GM19372 (cell line): ENCODE data around the gene SPINT3.

Experiments used
- ATAC-seq: cut with Tn5 transposase; IDR thresholded peaks from one replicate; pipeline ENCODE4 v1.9.1; 2021; ENCODE audit warnings: mild to moderate bottlenecking, low read depth, moderate library complexity; ENCODE audit not compliant: unreplicated experiment

SPINT3 gene

GRCh38 chr20:45515147-45515913, at the start of gene SPINT3:
SPINT3 (minus strand) TSS chr20:45515622; CDS start chr20:45515608, 14 bp downstream.
- ATAC-seq, result no peak

GRCh38 chr20:45564760-45565276, 49.4 kb upstream of the SPINT3 start:
- no peak for ATAC-seq

GRCh38 chr20:45555198-45555597, 39.8 kb upstream of the SPINT3 start:
- ATAC-seq, result no peak

- ATAC-seq, result no peak
Observed at GRCh38 chr20:45552456-45552855, 37.0 kb upstream of the SPINT3 start.

- no peak for ATAC-seq
Observed at GRCh38 chr20:45550765-45551164, 35.3 kb upstream of the SPINT3 start.

GRCh38 chr20:45548410-45548809, 33.0 kb upstream of the SPINT3 start:
- no peak for ATAC-seq

- ATAC-seq, result no peak
Observed at GRCh38 chr20:45547206-45547770, 31.9 kb upstream of the SPINT3 start, which contains the start of gene EPPIN. EPPIN (minus strand) TSS chr20:45547401; CDS start chr20:45547357, 44 bp downstream.

GRCh38 chr20:45545754-45546453, 30.5 kb upstream of the SPINT3 start:
- no peak for ATAC-seq

- no peak for ATAC-seq
Observed at GRCh38 chr20:45545351-45545750, 29.9 kb upstream of the SPINT3 start.

- ATAC-seq, result no peak
Observed at GRCh38 chr20:45539382-45539781, 24.0 kb upstream of the SPINT3 start, which contains the start of gene WFDC6. WFDC6 (minus strand) TSS chr20:45539482; CDS start chr20:45539407, 75 bp downstream.

GRCh38 chr20:45538209-45538799, 22.9 kb upstream of the SPINT3 start:
- no peak for ATAC-seq

GRCh38 chr20:45527294-45527693, 11.9 kb upstream of the SPINT3 start:
- ATAC-seq, result no peak

- no peak for ATAC-seq
Observed at GRCh38 chr20:45523821-45524220, 8.4 kb upstream of the SPINT3 start.

- ATAC-seq, result no peak
Observed at GRCh38 chr20:45518282-45518681, 2.9 kb upstream of the SPINT3 start.

GRCh38 chr20:45510242-45510862, 5.1 kb downstream of the SPINT3 start:
- no peak for ATAC-seq

GRCh38 chr20:45509091-45509490, 6.3 kb downstream of the SPINT3 start:
- ATAC-seq, result no peak

GRCh38 chr20:45508068-45508886, 7.1 kb downstream of the SPINT3 start:
- no peak for ATAC-seq

GRCh38 chr20:45507011-45507820, 8.2 kb downstream of the SPINT3 start:
- ATAC-seq, result no peak

- no peak for ATAC-seq
Observed at GRCh38 chr20:45506398-45506797, 9.0 kb downstream of the SPINT3 start.
